ENCODE results near the gene TXNRD2. TPM values are rescaled to one million over a fixed set of nuclear protein-coding genes. Genes with fewer than 3 reads are reported as not detected.
A peak's percentile ranks its signal among the peaks of the same experiment; 100 is the strongest.

Gene TXNRD2
- total RNA-seq, 1 experiment from 2014 or later: 29.5 TPM

- ChIA-PET CTCF (no interaction called here), POLR2A (interaction anchor here (1.1 kb wide), 1 partner anchor 15 kb away, joined by 3 read pairs; no protein-coding TSS in a partner anchor)
- Histone ChIP-seq H3K27ac (ENCODE audit: low read length) (peak overlapping the region; percentile 51), H3K9me3 (ENCODE audit: control insufficient read depth, insufficient read depth, low read depth, low read length) (no peaks in the 10 kb centered on the region), H3K4me3 (ENCODE audit: low read depth in 2 of 2, low read length in 2 of 2) (no peak overlapping the region), H3K36me3 (ENCODE audit: control insufficient read depth, insufficient read depth, low read length) (peaks cover 11% of the 10 kb centered on the region; the same call in 1 of the 2 replicates), H3K4me1 (ENCODE audit: control insufficient read depth, insufficient read depth, low read length) (peaks cover 48% of the 10 kb centered on the region), H3K27me3 (ENCODE audit: control insufficient read depth, insufficient read depth, low read length) (no peaks in the 10 kb centered on the region)
- no TSS peak for BruUV-seq (replicated peaks)
- in situ Hi-C loops (cut with HindIII; ENCODE audit: low pct_unique_long_range_greater_than_20kb, low sequenced_read_pairs): no loop called here
- DNase-seq (ENCODE audit: low read depth, low spot score) (no peak), ATAC-seq (no peak)
- intact Hi-C loops (cut with micrococcal nuclease; ENCODE audit: unreplicated experiment): no loop called here
- TF ChIP-seq REST (IDR thresholded peaks at IDR 0.05; ENCODE audit: insufficient read depth in 1 of 2, low read depth in 2 of 2, low read length in 1 of 2) (no peak), SIN3A (IDR thresholded peaks at IDR 0.05; ENCODE audit: borderline replicate concordance, insufficient read depth, low read depth, low read length) (no peak), CTCF (IDR thresholded peaks at IDR 0.05) (no peak), POLR2AphosphoS5 (IDR thresholded peaks at IDR 0.05; ENCODE audit: low read depth, low read length) (0 out of 2 replicates have a peak, but pooled peaks have one; percentile 21)
Observed at GRCh38 chr22:19849835-19850762, 91.5 kb downstream of the TXNRD2 start.

- Histone ChIP-seq H3K9me3 (ENCODE audit: control insufficient read depth, insufficient read depth, low read depth, low read length) (no peaks in the 10 kb centered on the region), H3K4me1 (ENCODE audit: control insufficient read depth, insufficient read depth, low read length) (peaks cover 64% of the 10 kb centered on the region), H3K27ac (ENCODE audit: low read length) (peak overlapping the region; percentile 39), H3K36me3 (ENCODE audit: control insufficient read depth, insufficient read depth, low read length) (peaks cover 2% of the 10 kb centered on the region; the same call in 1 of the 2 replicates), H3K4me3 (ENCODE audit: low read depth in 2 of 2, low read length in 2 of 2) (no peak overlapping the region), H3K27me3 (ENCODE audit: control insufficient read depth, insufficient read depth, low read length) (no peaks in the 10 kb centered on the region)
- ATAC-seq (peak; percentile 40), DNase-seq (ENCODE audit: low read depth, low spot score) (no peak)
- CTCF ChIA-PET: interaction anchor here (0.7 kb wide), 1 partner anchor 37 kb away, joined by 3 read pairs; no protein-coding TSS in a partner anchor
- no TSS peak for BruUV-seq (replicated peaks)
- POLR2A ChIA-PET: no interaction called here
- intact Hi-C loops (cut with micrococcal nuclease; ENCODE audit: unreplicated experiment): no loop called here
- TF ChIP-seq SIN3A (IDR thresholded peaks at IDR 0.05; ENCODE audit: borderline replicate concordance, insufficient read depth, low read depth, low read length) (0 out of 2 replicates have a peak, but pooled peaks have one; percentile 49), POLR2AphosphoS5 (IDR thresholded peaks at IDR 0.05; ENCODE audit: low read depth, low read length) (peak; percentile 64), REST (IDR thresholded peaks at IDR 0.05; ENCODE audit: insufficient read depth in 1 of 2, low read depth in 2 of 2, low read length in 1 of 2) (no peak), TCF7L2 (IDR thresholded peaks at IDR 0.05; ENCODE audit: low read depth, low read length) (no peak), CTCF (IDR thresholded peaks at IDR 0.05) (no peak)
- in situ Hi-C loops (cut with HindIII; ENCODE audit: low pct_unique_long_range_greater_than_20kb, low sequenced_read_pairs): no loop called here
Observed at GRCh38 chr22:19848298-19849224, 93.1 kb downstream of the TXNRD2 start.

Data from Panc1 (cell line).